ENCODE measurements around the gene SLC7A6OS.

SLC7A6OS gene
- 30.9 to 74.9 (median 37.0) reads per million in 9 experiments for total RNA-seq

DNA sequence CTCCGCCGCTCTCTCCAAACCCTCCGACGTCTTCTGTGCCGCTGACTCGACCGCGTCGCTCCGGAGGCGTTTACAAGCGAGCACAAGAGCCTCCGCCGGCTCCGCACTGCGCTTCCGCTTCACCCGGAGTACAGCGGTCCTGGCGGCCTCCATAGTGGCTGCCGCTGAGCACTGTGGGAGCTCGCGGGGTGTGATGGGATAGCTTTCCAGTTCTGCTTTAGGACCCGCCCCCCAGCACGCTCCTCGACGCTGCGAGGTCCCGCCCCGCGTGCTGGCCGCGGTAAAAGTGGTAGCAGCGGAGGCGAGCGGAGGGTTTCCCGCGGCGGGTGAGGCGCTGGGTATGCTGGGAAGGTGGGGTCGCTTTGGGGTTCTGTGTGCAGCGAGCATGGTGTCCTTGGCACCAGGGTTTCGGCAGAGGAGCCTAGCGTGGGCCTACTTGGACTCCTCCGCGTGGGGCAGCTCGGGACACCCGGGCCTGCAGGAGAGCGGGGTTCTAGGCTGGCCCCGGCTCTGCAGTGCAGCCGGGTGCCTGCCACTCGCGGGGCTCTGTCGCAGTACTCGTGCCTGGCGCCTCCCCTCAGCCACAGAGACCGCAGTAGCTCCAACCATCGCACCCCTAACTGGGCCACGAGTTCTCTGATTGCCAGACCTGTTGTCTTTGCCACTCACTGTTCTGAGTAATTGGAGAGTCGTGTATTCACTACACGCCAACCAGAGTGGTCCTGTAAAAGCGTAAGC, at the start of gene SLC7A6OS, which contains the start of gene PRMT7:
TSS of gene SLC7A6OS (minus strand) at position 173 of the 738 bp plus-strand sequence. CDS start at position 153, 20 bp downstream.
TSS of gene PRMT7 (plus strand) at position 246 of the 738 bp plus-strand sequence. CDS start 4,961 bp downstream, outside the sequence.
- Mint-ChIP-seq H3K27me3 (no peaks in the 10 kb centered on the region), H3K4me3 (peak within 1 kb of the TSS; percentile 95 to 96), H3K36me3 (ENCODE audit: insufficient read depth) (peaks cover 48% of the 10 kb centered on the region)

GRCh38 chr16:68359398-68360191, 48.8 kb upstream of the SLC7A6OS start:
- Mint-ChIP-seq H3K4me3 (no peak overlapping the region), H3K4me1 (ENCODE audit: low read depth in 2 of 2) (peaks cover 35 to 38% of the 10 kb centered on the region in 2 donors), H3K27ac (no peak overlapping the region), H3K9me3 (no peaks in the 10 kb centered on the region), H3K36me3 (ENCODE audit: insufficient read depth) (peaks cover 15% of the 10 kb centered on the region), H3K27me3 (no peaks in the 10 kb centered on the region)
- ATAC-seq (replicated peaks) (no peak), DNase-seq (no peak)

More for the DNA sequence above, at the start of gene SLC7A6OS, which contains the start of gene PRMT7:
- peaks cover 34 to 41% of the 10 kb centered on the region in 2 donors for H3K4me1 Mint-ChIP-seq (ENCODE audit: low read depth in 2 of 2)
- no peaks in the 10 kb centered on the region for H3K9me3 Mint-ChIP-seq
- H3K27ac Mint-ChIP-seq: peak within 1 kb of the TSS; percentile 96 to 97
- ATAC-seq (replicated peaks) (peak; percentile 92), DNase-seq (peak; percentile 86 to 89 (median 87))

- no peak for DNase-seq
- no peak for ATAC-seq (replicated peaks)
- Mint-ChIP-seq H3K36me3 (ENCODE audit: insufficient read depth) (peaks cover 15% of the 10 kb centered on the region), H3K4me3 (no peak overlapping the region), H3K27me3 (no peaks in the 10 kb centered on the region), H3K27ac (no peak overlapping the region), H3K4me1 (ENCODE audit: low read depth in 2 of 2) (peaks cover 37 to 38% of the 10 kb centered on the region in 2 donors), H3K9me3 (no peaks in the 10 kb centered on the region)
Measured at GRCh38 chr16:68358951-68359350, 48.2 kb upstream of the SLC7A6OS start.

DNA sequence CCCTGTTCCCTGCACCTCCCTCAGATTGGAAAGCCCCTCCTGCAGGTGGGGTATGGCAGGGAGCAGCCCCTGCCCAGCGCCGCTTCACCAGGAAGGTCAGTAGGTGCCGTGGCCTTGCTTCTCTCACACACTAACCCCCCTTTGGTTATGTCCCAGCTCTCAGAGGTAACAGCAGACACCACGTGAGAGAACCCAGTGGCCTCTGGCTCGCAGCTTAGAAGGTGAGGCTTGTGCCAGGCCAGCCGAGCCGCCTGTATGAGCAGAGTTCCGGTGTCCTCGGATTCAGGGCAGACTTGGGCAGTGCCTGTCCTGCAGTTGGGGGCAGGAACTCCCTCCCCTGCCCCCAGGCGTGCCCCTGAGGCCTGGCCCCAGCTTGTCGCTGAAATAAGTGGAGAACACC, 47.2 kb upstream of the SLC7A6OS start:
- ATAC-seq (replicated peaks) (no peak), DNase-seq (no peak)
- Mint-ChIP-seq H3K27ac (no peak overlapping the region), H3K4me1 (ENCODE audit: low read depth in 2 of 2) (peaks cover 36 to 37% of the 10 kb centered on the region in 2 donors), H3K36me3 (ENCODE audit: insufficient read depth) (peaks cover 15% of the 10 kb centered on the region), H3K4me3 (peak overlapping the region; percentile 60 to 84), H3K27me3 (no peaks in the 10 kb centered on the region), H3K9me3 (no peaks in the 10 kb centered on the region)

- ATAC-seq (replicated peaks) (no peak), DNase-seq (no peak)
- H3K27me3 Mint-ChIP-seq: no peaks in the 10 kb centered on the region
- peak overlapping the region; percentile 60 to 84 for H3K4me3 Mint-ChIP-seq
- peaks cover 36 to 37% of the 10 kb centered on the region in 2 donors for H3K4me1 Mint-ChIP-seq (ENCODE audit: low read depth in 2 of 2)
- no peak overlapping the region for H3K27ac Mint-ChIP-seq
- H3K9me3 Mint-ChIP-seq: no peaks in the 10 kb centered on the region
- H3K36me3 Mint-ChIP-seq (ENCODE audit: insufficient read depth): peaks cover 15% of the 10 kb centered on the region
Measured at GRCh38 chr16:68357521-68357922, 46.8 kb upstream of the SLC7A6OS start.

GRCh38 chr16:68356919-68357286, 46.2 kb upstream of the SLC7A6OS start:
- Mint-ChIP-seq H3K36me3 (ENCODE audit: insufficient read depth) (peaks cover 15% of the 10 kb centered on the region), H3K4me3 (peak overlapping the region; percentile 83 to 84), H3K9me3 (no peaks in the 10 kb centered on the region), H3K4me1 (ENCODE audit: low read depth in 2 of 2) (peaks cover 36 to 37% of the 10 kb centered on the region in 2 donors), H3K27me3 (no peaks in the 10 kb centered on the region), H3K27ac (peak overlapping the region; percentile 56 to 86)
- DNase-seq (no peak), ATAC-seq (replicated peaks) (no peak)

GRCh38 chr16:68356249-68356918, 45.6 kb upstream of the SLC7A6OS start:
- peak overlapping the region; percentile 56 to 86 for H3K27ac Mint-ChIP-seq
- H3K4me3 Mint-ChIP-seq: peak overlapping the region; percentile 83 to 84
- no peaks in the 10 kb centered on the region for H3K9me3 Mint-ChIP-seq
- ATAC-seq (replicated peaks): peak; percentile 91
- H3K36me3 Mint-ChIP-seq (ENCODE audit: insufficient read depth): peaks cover 20% of the 10 kb centered on the region
- H3K27me3 Mint-ChIP-seq: no peaks in the 10 kb centered on the region
- peaks cover 36 to 37% of the 10 kb centered on the region in 2 donors for H3K4me1 Mint-ChIP-seq (ENCODE audit: low read depth in 2 of 2)
- peak; percentile 55 to 69 (median 67) for DNase-seq

GRCh38 chr16:68355447-68356248, 44.9 kb upstream of the SLC7A6OS start:
- peaks cover 36 to 37% of the 10 kb centered on the region in 2 donors for H3K4me1 Mint-ChIP-seq (ENCODE audit: low read depth in 2 of 2)
- DNase-seq: no peak
- no peaks in the 10 kb centered on the region for H3K9me3 Mint-ChIP-seq
- peaks cover 21% of the 10 kb centered on the region for H3K36me3 Mint-ChIP-seq (ENCODE audit: insufficient read depth)
- H3K4me3 Mint-ChIP-seq: peak overlapping the region; percentile 83 to 84
- no peak for ATAC-seq (replicated peaks)
- H3K27ac Mint-ChIP-seq: peak overlapping the region in 1 of 2 donors; percentile 86
- H3K27me3 Mint-ChIP-seq: no peaks in the 10 kb centered on the region

GRCh38 chr16:68354816-68355215, 44.1 kb upstream of the SLC7A6OS start:
- H3K27ac Mint-ChIP-seq: peak overlapping the region in 1 of 2 donors; percentile 19
- peaks cover 21% of the 10 kb centered on the region for H3K36me3 Mint-ChIP-seq (ENCODE audit: insufficient read depth)
- peak overlapping the region in 1 of 2 donors; percentile 84 for H3K4me3 Mint-ChIP-seq
- peaks cover 33 to 36% of the 10 kb centered on the region in 2 donors for H3K4me1 Mint-ChIP-seq (ENCODE audit: low read depth in 2 of 2)
- ATAC-seq (replicated peaks) (no peak), DNase-seq (no peak)
- H3K27me3 Mint-ChIP-seq: no peaks in the 10 kb centered on the region
- H3K9me3 Mint-ChIP-seq: no peaks in the 10 kb centered on the region

- DNase-seq (no peak), ATAC-seq (replicated peaks) (no peak)
- peaks cover 32 to 36% of the 10 kb centered on the region in 2 donors for H3K4me1 Mint-ChIP-seq (ENCODE audit: low read depth in 2 of 2)
- peaks cover 36% of the 10 kb centered on the region for H3K36me3 Mint-ChIP-seq (ENCODE audit: insufficient read depth)
- no peak overlapping the region for H3K27ac Mint-ChIP-seq
- H3K4me3 Mint-ChIP-seq: no peak overlapping the region
- no peaks in the 10 kb centered on the region for H3K27me3 Mint-ChIP-seq
- H3K9me3 Mint-ChIP-seq: no peaks in the 10 kb centered on the region
Measured at GRCh38 chr16:68353366-68353765, 42.6 kb upstream of the SLC7A6OS start.

- no peaks in the 10 kb centered on the region for H3K9me3 Mint-ChIP-seq
- H3K27ac Mint-ChIP-seq: no peak overlapping the region
- ATAC-seq (replicated peaks) (no peak), DNase-seq (no peak)
- peaks cover 45% of the 10 kb centered on the region for H3K36me3 Mint-ChIP-seq (ENCODE audit: insufficient read depth)
- H3K4me1 Mint-ChIP-seq (ENCODE audit: low read depth in 2 of 2): peaks cover 25 to 27% of the 10 kb centered on the region in 2 donors
- H3K27me3 Mint-ChIP-seq: no peaks in the 10 kb centered on the region
- no peak overlapping the region for H3K4me3 Mint-ChIP-seq
Measured at GRCh38 chr16:68351991-68352431, 41.3 kb upstream of the SLC7A6OS start.

- Mint-ChIP-seq H3K4me1 (ENCODE audit: low read depth in 2 of 2) (peaks cover 21 to 27% of the 10 kb centered on the region in 2 donors), H3K9me3 (no peaks in the 10 kb centered on the region), H3K4me3 (no peak overlapping the region), H3K27me3 (no peaks in the 10 kb centered on the region), H3K27ac (no peak overlapping the region), H3K36me3 (ENCODE audit: insufficient read depth) (peaks cover 48% of the 10 kb centered on the region)
- no peak for DNase-seq
- ATAC-seq (replicated peaks): no peak
Measured at GRCh38 chr16:68351463-68351862, 40.7 kb upstream of the SLC7A6OS start.

Measured in effector memory CD8-positive, alpha-beta T cell (primary cell).